HG03103 (cell line): ENCODE results near the gene FTO.

ENCODE experiments used
- ATAC-seq: cut with Tn5 transposase; IDR thresholded peaks from one replicate; pipeline ENCODE4 v1.9.1; 2021; ENCODE audit warnings: low read depth; ENCODE audit not compliant: unreplicated experiment

FTO gene

DNA sequence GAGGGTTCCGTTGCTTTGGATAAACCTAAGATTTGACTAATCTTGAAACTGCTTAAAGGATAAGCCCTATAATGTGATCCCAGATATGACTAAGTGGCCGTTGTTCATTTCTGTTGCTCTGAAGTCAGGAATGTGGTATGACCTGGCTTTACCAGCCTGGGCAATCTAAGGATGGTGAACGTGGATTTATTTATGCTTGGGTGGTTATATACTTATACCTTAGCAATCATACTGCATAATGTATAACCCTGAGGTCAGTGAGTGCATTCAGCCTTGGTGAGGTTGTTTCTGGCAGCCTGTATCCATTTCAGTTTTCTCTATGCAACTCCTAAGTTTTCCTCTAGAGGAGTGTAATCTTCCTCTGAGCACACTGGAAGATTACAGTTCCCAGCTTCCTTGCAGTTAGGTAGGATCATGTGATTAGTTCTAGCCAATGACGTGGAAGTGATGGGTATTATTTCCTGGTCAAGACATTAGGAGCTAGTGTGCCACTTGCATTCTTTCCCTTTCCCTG lies 41.9 kb downstream of the FTO start:
- no peak for ATAC-seq

DNA sequence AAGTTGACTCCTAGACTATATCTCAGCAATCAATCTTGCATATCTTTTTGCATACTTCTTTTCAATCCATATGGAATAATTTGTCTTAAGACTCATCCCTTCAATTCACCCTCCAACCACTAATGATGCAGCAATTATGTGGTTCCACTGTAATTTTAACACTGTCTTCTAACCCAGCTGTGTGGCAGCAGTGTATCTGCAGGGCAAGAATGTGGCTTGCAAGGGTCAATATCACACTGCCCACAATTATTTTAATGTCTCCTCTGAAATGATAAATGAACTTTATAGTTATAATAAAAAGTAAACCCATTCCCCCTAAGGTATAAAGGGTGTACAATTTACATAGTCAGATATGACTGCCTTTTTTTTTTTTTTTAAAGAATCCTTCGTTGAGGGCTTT lies 48.6 kb downstream of the FTO start:
- no peak for ATAC-seq

GRCh38 chr16:53753431-53753830 lies 49.5 kb downstream of the FTO start:
- no peak for ATAC-seq

- no peak for ATAC-seq
Observed at GRCh38 chr16:53755026-53755910, 51.3 kb downstream of the FTO start.

DNA sequence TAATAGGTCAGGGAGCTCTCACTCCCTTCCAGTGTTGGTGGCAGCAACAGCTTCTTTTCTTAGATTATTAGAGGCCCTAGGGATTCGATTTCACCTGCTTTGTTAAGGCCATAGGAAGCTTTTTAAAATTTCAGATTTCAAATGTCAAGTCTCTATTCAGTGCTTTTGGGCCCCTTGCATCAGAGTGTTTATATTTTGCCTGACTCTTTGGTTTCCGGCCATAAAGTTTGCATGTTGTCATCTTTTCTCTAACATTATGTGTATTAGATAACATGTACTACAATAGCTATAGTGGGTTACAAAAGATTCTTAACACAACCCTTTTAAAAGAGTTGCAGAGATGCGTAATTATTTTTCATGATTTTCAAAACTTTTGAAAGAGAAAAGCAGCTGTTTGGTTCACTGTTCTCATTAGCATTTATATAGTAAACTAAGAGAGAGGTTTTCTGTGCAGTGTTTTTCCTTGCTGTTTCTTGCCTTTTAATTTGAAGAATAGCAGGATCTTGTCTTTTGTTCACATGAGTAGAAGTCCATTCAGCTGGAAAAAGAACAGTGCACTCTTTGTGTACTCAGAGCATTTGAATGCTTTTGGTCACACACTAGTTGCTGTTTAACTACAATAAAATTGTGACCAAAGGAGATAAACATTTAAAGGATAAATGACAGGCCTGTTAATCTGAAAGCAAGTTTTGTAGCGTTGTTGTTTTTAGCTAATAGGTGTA lies 52.5 kb downstream of the FTO start:
- no peak for ATAC-seq

DNA sequence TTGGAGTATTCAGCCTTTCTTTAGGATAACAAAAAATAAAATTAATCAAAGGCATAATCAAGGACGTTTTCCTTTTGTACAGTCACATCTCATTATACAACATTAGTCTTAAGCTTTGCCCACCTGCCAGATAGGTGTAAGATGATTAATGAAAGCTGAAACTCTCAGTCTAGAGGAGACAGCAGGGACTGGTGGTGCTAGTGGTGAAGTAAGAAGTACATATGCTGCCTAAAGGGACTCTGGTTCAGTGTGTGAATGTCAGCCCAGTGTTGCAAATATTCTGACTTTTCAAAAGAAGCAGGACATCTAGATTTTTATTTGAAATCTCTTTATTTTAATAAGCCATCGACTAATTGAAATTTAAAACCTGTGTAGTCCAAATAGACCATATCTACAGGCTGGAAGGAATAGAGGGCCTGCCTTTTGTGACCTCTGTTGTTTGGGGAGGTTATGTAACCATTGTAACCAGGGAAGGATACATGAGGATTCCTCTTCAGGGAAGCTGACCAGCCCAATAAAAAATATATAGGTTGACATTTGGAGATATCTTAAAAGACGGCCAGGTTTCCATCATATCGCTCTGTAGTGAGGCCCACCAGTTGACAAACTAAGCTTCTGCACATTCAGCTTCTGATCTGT lies 54.1 kb downstream of the FTO start:
- ATAC-seq = no peak

DNA sequence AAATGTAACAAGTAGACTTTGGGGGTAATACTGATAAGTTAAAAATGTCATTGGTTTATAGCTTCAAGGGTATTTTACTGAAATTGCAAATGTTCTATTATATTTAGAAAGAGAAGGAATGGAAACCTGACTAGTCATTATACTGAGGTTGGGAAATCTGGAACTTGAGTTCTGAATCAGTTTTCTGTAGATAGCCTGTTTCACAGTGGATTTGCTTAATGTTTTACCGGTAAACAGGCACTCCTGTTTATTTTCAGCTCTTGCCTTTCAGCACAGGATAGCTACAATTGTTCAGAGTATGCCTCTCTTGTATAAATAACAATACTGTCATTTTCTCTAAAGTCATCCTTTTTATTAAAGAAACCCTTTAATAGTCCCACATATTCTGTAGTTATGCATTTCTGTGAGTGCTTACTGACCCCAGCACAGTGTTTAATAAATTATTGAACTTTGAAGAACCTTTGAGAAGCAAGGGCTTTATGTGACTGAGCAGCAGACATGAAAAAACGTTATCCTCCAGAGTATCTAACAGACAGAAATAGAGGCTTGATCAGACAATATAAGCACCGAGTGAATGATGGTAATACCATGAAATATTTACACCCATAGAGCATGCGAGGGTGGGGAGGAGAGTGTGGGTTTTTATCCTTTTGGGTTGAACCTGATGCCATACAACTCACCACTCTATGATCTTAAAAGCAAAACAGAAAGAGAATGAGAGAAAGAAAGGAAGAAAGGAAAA lies 58.2 kb downstream of the FTO start:
- ATAC-seq = no peak

- ATAC-seq = no peak
Observed at GRCh38 chr16:53766304-53767016, 62.5 kb downstream of the FTO start.

DNA sequence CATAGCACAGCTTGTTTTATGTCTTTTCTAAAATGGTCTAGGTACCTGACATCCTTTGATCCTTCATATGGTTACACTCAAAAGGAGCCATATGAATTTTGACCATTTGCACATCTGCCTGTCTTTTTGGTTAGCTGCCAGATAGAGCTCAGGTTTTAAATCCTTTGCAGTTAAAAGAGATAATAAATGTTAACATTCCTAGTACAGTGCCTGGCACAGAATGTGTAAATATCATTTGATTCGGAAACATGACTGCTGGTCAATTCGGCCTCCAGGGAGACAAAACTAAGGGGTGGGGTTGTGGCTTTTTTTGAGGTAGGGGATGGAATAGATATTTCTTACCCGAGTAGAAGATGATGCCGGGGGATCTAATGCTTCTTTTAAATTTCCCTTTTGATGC lies 64.2 kb downstream of the FTO start:
- no peak for ATAC-seq

- ATAC-seq = no peak
Observed at GRCh38 chr16:53768593-53768992, 64.6 kb downstream of the FTO start.

GRCh38 chr16:53769185-53769584 lies 65.2 kb downstream of the FTO start:
- ATAC-seq = no peak

- no peak for ATAC-seq
Observed at GRCh38 chr16:53769787-53770186, 65.8 kb downstream of the FTO start.

DNA sequence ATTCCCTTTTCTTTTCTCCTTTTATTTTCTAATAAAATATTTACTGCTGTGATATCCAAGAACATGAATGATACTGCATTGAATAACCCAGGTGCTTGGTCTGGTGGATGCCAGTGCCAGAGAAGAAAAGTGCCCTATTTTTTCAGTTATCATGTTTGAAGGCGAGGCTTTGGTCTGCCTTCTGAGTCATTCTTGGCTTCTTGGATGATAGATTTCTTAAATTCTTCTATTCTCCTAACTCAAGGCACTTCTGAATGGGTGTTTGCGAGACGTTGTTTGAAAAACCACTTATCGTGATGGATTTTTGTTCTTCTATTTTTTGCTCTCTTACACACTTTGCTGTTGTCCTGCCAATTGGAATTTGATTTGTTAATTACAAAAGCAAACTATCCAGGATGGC lies 66.7 kb downstream of the FTO start:
- no peak for ATAC-seq

DNA sequence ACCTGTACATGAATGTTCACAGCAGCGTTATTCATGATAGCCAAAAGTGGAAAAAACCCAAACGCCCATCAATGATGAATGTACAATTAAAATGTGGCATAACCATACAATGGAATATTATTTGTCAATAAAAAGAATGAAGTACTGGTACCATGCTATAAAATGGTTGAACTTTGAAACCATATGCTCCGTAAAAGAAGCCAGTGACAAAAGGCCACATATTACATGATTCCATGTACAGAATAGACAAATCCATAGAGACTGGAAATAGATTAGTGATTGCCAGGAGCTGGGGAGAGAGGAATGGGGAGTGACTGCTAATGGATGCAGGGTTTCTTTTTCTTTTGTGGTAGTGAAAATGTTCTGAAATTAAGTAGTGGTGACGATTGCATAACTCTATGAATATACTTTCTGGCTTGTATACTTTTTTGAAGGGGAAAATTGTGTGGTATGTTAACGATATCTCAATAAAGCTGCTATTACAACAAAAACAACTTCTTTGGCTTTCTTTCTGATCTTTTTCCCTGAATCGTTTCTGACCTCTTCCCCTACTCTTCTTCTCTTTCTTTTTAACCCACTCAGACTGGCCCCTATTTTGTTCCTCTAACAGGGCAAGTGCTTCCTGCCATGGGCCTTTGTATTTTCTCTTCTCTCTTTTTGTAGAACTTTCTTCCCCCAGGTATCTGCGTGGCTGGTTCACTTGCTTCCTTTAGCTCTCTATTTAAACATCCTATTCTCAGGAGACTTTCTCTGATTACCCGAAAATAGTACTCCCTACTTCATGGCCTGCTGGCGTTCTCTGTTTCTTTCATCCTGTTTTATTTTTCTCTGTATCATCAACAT lies 67.9 kb downstream of the FTO start:
- no peak for ATAC-seq

- ATAC-seq = no peak
Observed at GRCh38 chr16:53773150-53773846, 69.3 kb downstream of the FTO start.

DNA sequence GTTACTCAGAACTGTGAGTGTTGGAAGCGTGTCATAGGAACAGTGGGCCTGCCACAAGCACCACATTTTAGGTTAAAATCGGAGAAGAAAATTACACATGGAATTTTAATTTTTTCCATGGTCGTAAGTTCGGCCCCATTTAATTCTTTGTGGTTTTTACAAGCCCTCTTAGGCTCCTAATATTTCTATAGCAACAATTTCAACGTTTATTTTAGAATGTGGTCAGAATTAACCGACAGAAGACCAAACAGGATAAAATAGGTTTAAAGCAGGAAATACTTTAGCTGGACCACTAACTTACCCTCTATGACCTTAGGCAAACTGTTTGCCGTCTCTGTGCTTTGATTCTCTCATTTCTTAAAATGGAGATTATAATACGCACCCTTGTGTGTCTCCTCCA lies 69.9 kb downstream of the FTO start:
- no peak for ATAC-seq

DNA sequence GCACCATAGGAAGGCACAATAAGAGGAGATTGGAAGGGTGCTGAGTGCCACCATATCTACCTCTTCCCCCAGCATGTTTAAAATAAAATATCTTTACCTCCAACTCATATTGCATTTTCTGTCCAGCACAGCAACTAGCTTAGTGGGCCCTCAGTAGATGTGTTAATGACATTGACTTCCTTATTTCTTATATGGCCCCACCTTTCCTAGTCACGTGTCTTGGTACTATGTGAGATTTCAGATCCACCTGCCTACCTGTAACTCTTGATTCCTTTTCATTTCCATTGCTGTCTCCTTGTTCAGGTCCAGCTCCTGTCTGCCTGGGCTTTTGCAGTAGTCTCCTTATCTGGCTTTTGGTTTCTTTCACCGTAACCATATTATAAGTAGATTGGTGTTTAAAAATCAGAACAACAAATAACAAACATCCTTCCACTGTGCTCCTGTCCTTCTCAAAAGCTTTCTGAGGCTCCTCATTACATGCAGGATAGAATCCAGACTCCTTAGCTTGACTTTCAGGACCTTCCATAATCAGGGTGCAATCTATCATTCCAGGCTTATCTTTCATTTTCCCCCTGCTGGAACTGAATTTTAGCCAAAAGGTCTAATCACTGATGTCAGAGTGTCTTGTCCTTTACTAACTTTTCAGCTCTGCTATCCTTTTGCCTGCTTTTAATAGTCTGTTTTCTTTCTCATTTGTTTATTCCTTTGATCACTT lies 71.3 kb downstream of the FTO start:
- ATAC-seq = no peak
